HG02938 (cell line): ENCODE data around the gene FGFR2.
A peak's percentile ranks its signal among the peaks of the same experiment; 100 is the strongest.

Experiments
- ATAC-seq: cut with Tn5 transposase; IDR thresholded peaks from one replicate; pipeline ENCODE4 v1.9.1; 2021; ENCODE audit warnings: mild to moderate bottlenecking, moderate library complexity; ENCODE audit not compliant: unreplicated experiment

FGFR2 gene

GRCh38 chr10:121611393-121612159 is 13.3 kb upstream of the FGFR2 start:
- ATAC-seq, result no peak

GRCh38 chr10:121610798-121611323 is 12.6 kb upstream of the FGFR2 start:
- no peak for ATAC-seq

- ATAC-seq, result no peak
Observed at GRCh38 chr10:121609426-121610380, 11.5 kb upstream of the FGFR2 start.

GRCh38 chr10:121608469-121609190 is 10.4 kb upstream of the FGFR2 start:
- no peak for ATAC-seq

- ATAC-seq, result no peak
Observed at GRCh38 chr10:121607310-121608055, 9.2 kb upstream of the FGFR2 start.

GRCh38 chr10:121605708-121606107 is 7.5 kb upstream of the FGFR2 start:
- ATAC-seq, result no peak

- no peak for ATAC-seq
Observed at GRCh38 chr10:121601458-121601857, 3.2 kb upstream of the FGFR2 start.

GRCh38 chr10:121600611-121601010 is 2.4 kb upstream of the FGFR2 start:
- ATAC-seq, result no peak

- no peak for ATAC-seq
Observed at GRCh38 chr10:121599947-121600346, 1.7 kb upstream of the FGFR2 start.

GRCh38 chr10:121597504-121598262 is 561 bp downstream of the FGFR2 start:
- peak; percentile 19 for ATAC-seq

GRCh38 chr10:121596689-121597503 is 1.3 kb downstream of the FGFR2 start:
- no peak for ATAC-seq

- no peak for ATAC-seq
Observed at GRCh38 chr10:121595806-121596688, 2.2 kb downstream of the FGFR2 start.

GRCh38 chr10:121595351-121595805 is 2.9 kb downstream of the FGFR2 start:
- no peak for ATAC-seq

GRCh38 chr10:121594623-121595350 is 3.5 kb downstream of the FGFR2 start:
- no peak for ATAC-seq

- no peak for ATAC-seq
Observed at GRCh38 chr10:121594076-121594475, 4.2 kb downstream of the FGFR2 start.

- ATAC-seq, result no peak
Observed at GRCh38 chr10:121593281-121594075, 4.8 kb downstream of the FGFR2 start.
